HG03045 (cell line): ENCODE measurements around the gene ACYP2.
"Not testable (repeated sequence)": the region's sequence is repeated elsewhere in the genome, so short reads cannot be mapped to it uniquely, and the experiment has no call there.

Experiments
- ATAC-seq: cut with Tn5 transposase; IDR thresholded peaks from one replicate; pipeline ENCODE4 v1.9.1; 2021; ENCODE audit warnings: mild to moderate bottlenecking, moderate library complexity; ENCODE audit not compliant: unreplicated experiment

The ACYP2 gene

DNA sequence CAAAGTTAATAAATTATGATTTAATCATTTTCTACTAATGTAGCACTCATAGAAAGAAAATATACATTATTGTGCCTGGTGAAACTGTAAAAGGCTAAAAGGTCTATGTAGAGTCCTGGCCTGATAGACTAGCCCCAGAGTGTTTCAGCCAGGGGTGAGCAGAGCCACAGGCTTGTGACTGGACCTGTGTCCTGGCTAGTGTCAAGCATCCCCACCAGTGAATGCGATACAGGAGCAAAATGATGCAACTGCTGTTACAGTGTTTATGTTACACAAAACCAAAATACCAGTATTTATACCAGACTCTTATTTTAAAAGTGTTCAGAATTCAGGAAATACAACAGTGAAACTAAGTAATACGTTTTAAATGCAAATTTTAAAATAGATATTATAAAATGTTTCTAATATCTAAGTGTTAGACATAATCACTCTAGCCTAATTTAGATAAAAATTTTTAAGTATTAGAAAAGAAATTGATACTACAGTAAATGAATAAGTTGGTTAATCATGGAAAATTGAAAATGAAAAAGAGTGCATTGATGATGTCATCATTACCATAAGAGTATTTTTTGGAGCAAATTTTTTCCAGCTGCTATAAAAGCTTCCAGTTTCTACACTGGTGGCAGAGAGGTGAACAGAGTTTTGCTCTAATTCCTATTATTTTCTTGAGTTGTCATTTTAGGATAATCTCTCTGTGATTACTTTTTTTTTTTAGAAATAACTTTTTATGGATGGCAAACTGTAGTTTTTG lies 146.8 kb downstream of the ACYP2 start:
- ATAC-seq, result no peak

DNA sequence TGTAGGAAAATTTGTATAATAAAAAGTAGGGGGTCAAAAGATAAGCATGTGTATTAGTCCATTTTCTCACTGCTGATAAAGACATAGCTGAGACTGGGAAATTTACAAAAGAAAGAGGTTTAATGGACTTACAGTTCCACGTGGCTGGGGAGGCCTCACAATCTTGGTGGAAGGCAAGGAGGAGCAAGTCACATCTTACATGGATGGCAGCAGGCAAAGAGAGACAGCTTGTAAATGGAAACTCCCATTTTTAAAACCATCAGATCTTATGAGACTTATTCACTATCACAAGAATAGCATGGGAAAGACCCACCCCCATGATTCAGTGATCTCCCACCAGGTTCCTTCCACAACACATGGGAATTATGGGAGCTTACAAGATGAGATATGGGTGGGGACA lies 149.7 kb downstream of the ACYP2 start:
- ATAC-seq, result not testable (repeated sequence)

- no peak for ATAC-seq
These were observed 152.2 kb downstream of the ACYP2 start for GRCh38 chr2:54267577-54267976.

DNA sequence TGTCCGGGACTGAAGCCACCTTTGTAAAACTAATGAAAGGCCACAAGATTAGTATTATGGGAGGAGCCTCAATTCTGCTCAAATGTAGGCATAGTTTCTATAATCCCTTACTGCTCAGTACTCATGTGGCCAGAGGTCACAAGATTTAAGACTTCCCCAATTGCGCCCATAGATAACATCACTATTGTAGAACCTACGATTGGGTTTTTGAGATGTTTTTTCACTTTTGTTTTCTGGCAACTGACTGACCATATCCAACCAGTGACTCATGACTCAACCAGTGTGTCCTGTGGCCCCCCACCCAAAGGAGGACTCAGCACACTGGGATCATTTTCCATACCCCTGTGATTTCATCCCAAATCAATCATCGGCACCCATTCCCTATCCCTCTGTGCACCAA lies 155.8 kb downstream of the ACYP2 start:
- no peak for ATAC-seq

DNA sequence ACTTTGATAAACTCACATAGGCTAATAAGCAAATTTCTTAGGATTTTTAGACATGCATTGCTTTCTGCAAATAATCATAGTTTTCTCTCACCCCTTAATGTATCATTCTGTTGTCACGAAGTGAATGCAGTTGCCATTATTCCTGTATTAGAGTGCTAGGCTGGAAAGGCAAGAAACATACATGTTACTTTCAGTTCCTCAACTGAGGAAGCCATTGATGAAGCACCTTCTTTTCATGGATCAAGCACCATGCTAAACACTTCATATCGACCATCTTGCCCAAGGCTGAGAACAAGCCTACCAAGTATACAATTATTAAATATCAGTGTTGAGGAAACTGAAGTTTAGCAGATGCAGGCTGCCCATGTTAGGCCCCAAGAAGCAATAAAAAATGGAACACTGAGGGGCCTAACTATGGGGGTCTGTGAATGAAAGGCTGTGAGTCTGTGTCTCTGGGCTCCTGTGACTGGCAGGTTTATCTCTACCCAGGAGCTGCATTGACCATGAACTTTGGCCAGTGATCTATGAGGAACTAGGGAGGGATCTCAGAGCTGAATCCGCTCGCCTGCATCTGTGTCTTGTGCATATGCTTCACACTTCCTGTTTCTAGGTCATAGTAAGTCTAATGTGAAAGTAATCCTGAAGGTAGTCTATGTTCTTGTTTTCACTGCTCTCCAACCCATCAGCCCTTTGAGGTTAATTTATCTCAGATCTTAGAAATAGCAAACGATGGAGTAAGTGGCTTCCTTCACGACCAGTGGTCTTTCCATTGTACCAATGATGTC lies 156.6 kb downstream of the ACYP2 start:
- ATAC-seq, result peak; percentile 90

- no peak for ATAC-seq
These were observed 159.4 kb downstream of the ACYP2 start for GRCh38 chr2:54274781-54275242.

GRCh38 chr2:54275541-54275940 lies 160.1 kb downstream of the ACYP2 start:
- ATAC-seq, result no peak

- ATAC-seq, result no peak
These were observed 164.0 kb downstream of the ACYP2 start for GRCh38 chr2:54279385-54279784.

GRCh38 chr2:54284826-54285225 lies 169.4 kb downstream of the ACYP2 start:
- no peak for ATAC-seq

DNA sequence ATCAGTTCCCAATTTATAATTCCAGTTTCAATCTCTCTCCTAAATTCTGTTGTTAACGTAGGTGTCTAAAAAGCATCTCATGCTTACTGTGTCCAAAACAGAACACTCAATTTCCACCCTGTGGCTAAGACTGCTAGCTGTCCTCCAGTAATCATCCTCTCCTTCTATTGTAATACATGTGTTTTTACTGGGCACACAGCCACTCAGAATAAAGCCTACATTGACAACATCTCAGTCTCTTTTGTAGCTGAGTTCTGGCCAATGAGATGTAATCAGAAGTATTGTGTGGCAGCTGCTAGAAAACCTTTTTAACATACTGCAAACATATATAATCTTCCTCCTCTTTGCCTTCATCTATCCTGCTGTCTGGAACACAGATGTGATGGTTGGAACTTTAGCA lies 170.0 kb downstream of the ACYP2 start:
- no peak for ATAC-seq

DNA sequence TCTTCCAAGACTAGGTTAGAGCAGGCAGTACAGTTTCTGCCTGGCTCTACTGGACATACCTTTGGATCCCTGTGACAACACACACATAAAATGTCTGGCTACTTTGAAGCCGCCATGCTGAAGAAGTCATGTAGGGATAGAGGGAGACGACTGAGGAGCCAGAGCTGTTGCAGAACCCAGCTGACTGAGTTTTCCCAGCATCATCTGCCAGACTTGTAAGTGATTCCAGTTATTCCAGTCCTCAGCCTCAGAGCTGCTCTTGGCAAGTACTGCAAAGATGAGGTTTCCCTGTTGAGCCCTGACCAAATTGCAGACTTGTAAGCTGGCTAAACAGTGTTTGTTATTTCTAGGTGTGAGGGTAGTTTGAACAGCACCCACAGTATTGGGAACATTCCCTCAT lies 172.1 kb downstream of the ACYP2 start:
- ATAC-seq, result no peak

DNA sequence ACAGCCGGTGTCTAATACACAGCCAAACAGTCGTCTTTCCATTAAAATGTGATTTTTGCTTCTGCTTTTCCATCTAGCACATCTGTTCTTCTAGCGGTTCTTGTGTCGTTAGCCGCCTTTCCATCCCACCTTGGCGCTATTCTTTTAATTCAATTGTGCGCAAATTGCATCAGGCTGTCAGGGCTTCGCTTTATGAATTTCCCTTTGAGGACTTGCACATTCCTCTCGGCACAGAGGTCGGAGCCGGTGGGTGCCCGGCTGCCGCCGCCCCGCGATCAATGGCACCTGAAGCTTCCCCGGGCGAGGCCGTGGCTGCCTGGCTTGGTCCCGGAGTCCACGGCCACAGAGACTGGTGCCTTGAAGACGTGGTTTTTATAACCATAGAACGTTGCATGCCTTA lies 174.5 kb downstream of the ACYP2 start:
- no peak for ATAC-seq

GRCh38 chr2:54290356-54291025 lies 175.1 kb downstream of the ACYP2 start:
- ATAC-seq, result no peak

DNA sequence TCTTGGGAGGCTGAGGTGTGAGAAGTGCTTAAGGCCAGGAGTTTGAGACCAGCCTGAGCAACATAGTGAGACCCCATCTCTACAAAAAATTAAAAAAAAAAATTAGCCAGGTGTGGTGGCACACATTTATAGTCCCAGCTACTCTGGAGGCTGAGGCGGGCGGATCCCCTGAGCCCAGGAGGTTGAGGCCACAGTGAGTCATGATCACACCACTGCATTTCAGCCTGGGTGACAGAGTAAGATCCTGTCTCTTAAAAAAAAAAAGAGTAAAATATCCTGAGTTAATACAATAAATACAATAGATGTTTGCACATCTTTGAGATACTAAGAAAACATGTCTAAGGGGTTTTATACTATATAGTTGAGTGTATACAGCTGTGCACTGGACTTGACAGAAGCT lies 179.2 kb downstream of the ACYP2 start:
- not testable (repeated sequence) for ATAC-seq

GRCh38 chr2:54295911-54296310 lies 180.5 kb downstream of the ACYP2 start:
- ATAC-seq, result no peak

DNA sequence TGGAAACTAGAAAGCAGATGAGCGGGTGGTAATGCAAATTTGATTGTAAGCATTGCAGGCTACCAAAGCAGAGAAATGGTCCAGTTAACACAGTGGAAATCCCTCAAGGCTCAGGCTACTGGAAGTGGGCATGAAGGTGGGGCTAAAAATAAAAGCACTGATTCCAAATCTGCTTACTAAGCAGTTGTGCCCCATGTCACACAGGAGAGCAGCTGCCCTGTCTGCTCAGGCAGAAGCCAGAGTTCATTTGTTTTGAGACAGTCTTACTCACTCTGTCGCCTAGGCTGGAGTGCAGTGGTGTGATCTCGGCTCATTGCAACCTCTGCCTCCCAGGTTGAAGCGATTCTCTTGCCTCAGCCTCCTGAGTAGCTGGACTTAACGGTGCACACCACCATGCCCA lies 183.1 kb downstream of the ACYP2 start:
- no peak for ATAC-seq

- ATAC-seq, result no peak
These were observed 188.2 kb downstream of the ACYP2 start for GRCh38 chr2:54303631-54304030.

DNA sequence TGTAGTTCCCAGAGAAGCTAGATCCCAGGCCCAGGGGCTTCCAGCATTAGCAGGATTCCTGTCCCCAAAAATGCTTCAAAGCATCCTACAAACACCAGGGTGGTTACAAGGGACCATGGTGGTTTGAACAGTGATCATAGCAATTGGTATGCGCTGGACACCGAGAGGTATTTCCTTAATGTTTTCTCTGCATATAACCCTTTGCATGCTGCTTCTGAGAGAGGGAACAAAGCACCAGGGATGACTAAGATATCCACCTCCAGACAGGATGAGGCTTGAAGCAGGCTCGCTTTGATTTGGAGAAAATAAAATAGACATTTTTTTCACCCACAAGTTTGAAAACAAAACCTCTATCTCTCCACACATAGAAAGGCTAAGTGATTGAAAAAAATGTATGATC lies 191.1 kb downstream of the ACYP2 start:
- no peak for ATAC-seq

- ATAC-seq, result no peak
These were observed 192.8 kb downstream of the ACYP2 start for GRCh38 chr2:54308186-54308585.

DNA sequence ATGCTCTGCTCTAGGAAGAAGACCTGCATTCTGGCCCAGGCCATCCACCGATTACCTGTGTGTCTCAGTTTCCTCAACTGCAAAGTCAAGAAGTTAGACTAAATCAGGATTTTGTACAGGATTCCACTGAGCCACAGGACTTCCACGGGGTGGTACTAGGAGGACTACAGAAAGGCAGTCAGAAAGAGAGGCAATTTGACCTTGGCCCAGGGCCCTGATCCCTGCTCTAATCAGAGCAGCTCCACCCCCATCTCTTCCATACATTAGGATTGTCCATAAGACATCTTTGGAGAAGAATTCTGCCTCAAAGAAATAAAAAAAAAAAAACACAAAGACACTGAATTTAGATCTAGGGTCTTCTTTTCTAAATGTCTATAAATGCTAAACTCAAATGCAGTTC lies 193.4 kb downstream of the ACYP2 start:
- ATAC-seq, result no peak

- ATAC-seq, result no peak
These were observed 194.9 kb downstream of the ACYP2 start for GRCh38 chr2:54310311-54310710.

GRCh38 chr2:54310961-54311360 lies 195.5 kb downstream of the ACYP2 start:
- ATAC-seq, result no peak
